HG03558 (cell line): ENCODE data around the gene ATXN3.
A peak's percentile ranks its signal among the peaks of the same experiment; 100 is the strongest.
"Not testable (repeated sequence)": the region's sequence is repeated elsewhere in the genome, so short reads cannot be mapped to it uniquely, and the experiment has no call there.

ENCODE experiments used
- ATAC-seq: cut with Tn5 transposase; IDR thresholded peaks from one replicate; pipeline ENCODE4 v1.9.1; 2021; ENCODE audit warnings: moderate number of reproducible peaks; ENCODE audit not compliant: unreplicated experiment; ENCODE audit errors: extremely low read depth

The ATXN3 gene

GRCh38 chr14:92088494-92088893 lies 17.9 kb downstream of the ATXN3 start:
- no peak for ATAC-seq

- no peak for ATAC-seq
Measured at GRCh38 chr14:92074555-92074954, 31.8 kb downstream of the ATXN3 start.

- ATAC-seq = no peak
Measured at GRCh38 chr14:92058006-92058917, 48.1 kb downstream of the ATXN3 start.

GRCh38 chr14:92049781-92050180 lies 56.6 kb downstream of the ATXN3 start:
- ATAC-seq = no peak

GRCh38 chr14:92049221-92049620 lies 57.2 kb downstream of the ATXN3 start:
- ATAC-seq = not testable (repeated sequence)

GRCh38 chr14:92045904-92046303 lies 60.5 kb downstream of the ATXN3 start:
- ATAC-seq = not testable (repeated sequence)

- not testable (repeated sequence) for ATAC-seq
Measured at GRCh38 chr14:92041766-92042165, 64.6 kb downstream of the ATXN3 start.

GRCh38 chr14:92041203-92041602 lies 65.2 kb downstream of the ATXN3 start:
- no peak for ATAC-seq

- ATAC-seq = peak; percentile 43
Measured at GRCh38 chr14:92040431-92041051, 65.8 kb downstream of the ATXN3 start.

- peak; percentile 81 for ATAC-seq
Measured at GRCh38 chr14:92039719-92040430, 66.5 kb downstream of the ATXN3 start, which contains the start of gene TRIP11. Gene TRIP11 (minus strand): TSS chr14:92040059. CDS start chr14:92039685, 374 bp downstream.

GRCh38 chr14:92039063-92039718 lies 67.2 kb downstream of the ATXN3 start:
- ATAC-seq = no peak

GRCh38 chr14:92037989-92038388 lies 68.4 kb downstream of the ATXN3 start:
- no peak for ATAC-seq

- ATAC-seq = no peak
Measured at GRCh38 chr14:92035890-92036289, 70.5 kb downstream of the ATXN3 start.

- no peak for ATAC-seq
Measured at GRCh38 chr14:92033906-92034687, 72.3 kb downstream of the ATXN3 start.

GRCh38 chr14:92033433-92033832 lies 72.9 kb downstream of the ATXN3 start:
- ATAC-seq = no peak

- no peak for ATAC-seq
Measured at GRCh38 chr14:92026548-92027190, 79.7 kb downstream of the ATXN3 start.

- no peak for ATAC-seq
Measured at GRCh38 chr14:92022036-92022435, 84.3 kb downstream of the ATXN3 start.

GRCh38 chr14:92021523-92021922 lies 84.9 kb downstream of the ATXN3 start:
- ATAC-seq = no peak

GRCh38 chr14:92014040-92014439 lies 92.3 kb downstream of the ATXN3 start:
- no peak for ATAC-seq
